Mammary epithelial cell (primary cell): ENCODE data around the gene ARL2.

ENCODE experiments used
- CTCF ChIP-seq, 2 donors: IDR thresholded peaks in 1 of 2; conservative IDR thresholded peaks in 1 of 2; 2 replicates each; pipeline ENCODE4 v1.5.1; 2011 to 2012; ENCODE audit warnings: inconsistent platforms in 2 of 2, low read length in 2 of 2, mild to moderate bottlenecking in 2 of 2, control low read depth in 1 of 2, low read depth in 1 of 2; ENCODE audit not compliant: insufficient read depth in 1 of 2; ENCODE audit errors: extremely low read depth in 1 of 2
- EZH2 ChIP-seq: IDR thresholded peaks from 2 replicates; pipeline ENCODE4 v1.6.1; 2012; ENCODE audit warnings: low read length, inconsistent platforms, borderline replicate concordance

GRCh38 chr11:65040520-65040846 is 26.5 kb downstream of the ARL2 start:
- no peak for TF ChIP-seq CTCF (conservative IDR thresholded peaks at IDR 0.05 in 1 of 2, IDR thresholded peaks at IDR 0.05 in 1 of 2; ENCODE audit: extremely low read depth in 1 of 2, insufficient read depth in 1 of 2, low read depth in 1 of 2, low read length in 2 of 2)
- no peak for TF ChIP-seq EZH2
